Common myeloid progenitor, CD34-positive (primary cell): ENCODE results near the gene XPNPEP3.

Source experiments
- CTCF ChIA-PET: fragments of 350-600 bp; sonication (Branson Sonifier 250); formaldehyde crosslinking; loops from one replicate; lab custom pipeline; 2021; ENCODE audit warnings: antibody characterized with exemption; lab: Charles Lee
- POLR2A ChIA-PET: fragments of 350-600 bp; sonication (Branson Sonifier 250); formaldehyde crosslinking; loops from one replicate; lab custom pipeline; 2021; ENCODE audit warnings: antibody characterized with exemption; lab: Charles Lee
- DNase-seq, 3 donors: peaks; one replicate each; pipeline versions ENCODE4 v3.0.0 to v3.0.0-alpha.2; 2013
- H3K27ac ChIP-seq, 2 experiments: 1 replicate in 1 of 2; 2 replicates in 1 of 2; pipeline ENCODE4 v1.7.0; 2013; ENCODE audit warnings: inconsistent platforms in 2 of 2, low read length in 2 of 2, mild to moderate bottlenecking in 2 of 2, low read depth in 1 of 2, moderate library complexity in 1 of 2; ENCODE audit not compliant: severe bottlenecking in 2 of 2, insufficient read depth in 1 of 2, poor library complexity in 1 of 2
- H3K27me3 ChIP-seq, 5 experiments: replicated peaks in 2 of 5; 1 replicate in 3 of 5; 2 replicates in 2 of 5; pipeline versions ENCODE4 v1.6.1 to v1.7.0; 2013; ENCODE audit warnings: low read length in 4 of 5, mild to moderate bottlenecking in 2 of 5, moderate library complexity in 2 of 5, inconsistent platforms in 1 of 5; ENCODE audit not compliant: insufficient read depth in 5 of 5, control insufficient read depth in 4 of 5
- H3K36me3 ChIP-seq, 4 experiments: 1 replicate in 2 of 4; 2 replicates in 2 of 4; pipeline versions ENCODE4 v1.6.1 to v1.7.0; 2013; ENCODE audit warnings: low read length in 3 of 4, control low read depth in 1 of 4, mild to moderate bottlenecking in 1 of 4; ENCODE audit not compliant: control insufficient read depth in 4 of 4, insufficient read depth in 4 of 4
- H3K4me1 ChIP-seq, 4 experiments: 1 replicate in 3 of 4; 2 replicates in 1 of 4; pipeline versions ENCODE4 v1.6.1 to v1.7.1; 2013; ENCODE audit warnings: low read length in 3 of 4, mild to moderate bottlenecking in 3 of 4, control low read depth in 1 of 4, inconsistent platforms in 1 of 4, moderate library complexity in 1 of 4; ENCODE audit not compliant: control insufficient read depth in 4 of 4, insufficient read depth in 4 of 4; ENCODE audit errors: control extremely low read depth in 1 of 4
- H3K4me3 ChIP-seq, 7 experiments: 1 replicate in 4 of 7; 2 replicates in 3 of 7; pipeline versions ENCODE4 v1.5.1 to v1.7.0; 2013; ENCODE audit warnings: mild to moderate bottlenecking in 7 of 7, low read length in 6 of 7, moderate library complexity in 6 of 7, inconsistent platforms in 2 of 7, low read depth in 2 of 7, control low read depth in 1 of 7; ENCODE audit not compliant: insufficient read depth in 4 of 7, control insufficient read depth in 1 of 7; ENCODE audit errors: extremely low read depth in 1 of 7
- H3K9me3 ChIP-seq, 5 experiments: 1 replicate in 4 of 5; 2 replicates in 1 of 5; pipeline versions ENCODE4 v1.6.1 to v1.7.1; 2013; ENCODE audit warnings: low read length in 4 of 5, mild to moderate bottlenecking in 2 of 5, inconsistent platforms in 1 of 5, low read depth in 1 of 5, moderate library complexity in 1 of 5; ENCODE audit not compliant: control insufficient read depth in 4 of 5, insufficient read depth in 2 of 5; ENCODE audit errors: control extremely low read depth in 1 of 5
- WGBS: methylation state at CpG from one replicate; pipeline ENCODE4 v1.1.5; 2013; ENCODE audit not compliant: insufficient coverage; 5-methylcytosine and 5-hydroxymethylcytosine counted together

The XPNPEP3 gene

DNA sequence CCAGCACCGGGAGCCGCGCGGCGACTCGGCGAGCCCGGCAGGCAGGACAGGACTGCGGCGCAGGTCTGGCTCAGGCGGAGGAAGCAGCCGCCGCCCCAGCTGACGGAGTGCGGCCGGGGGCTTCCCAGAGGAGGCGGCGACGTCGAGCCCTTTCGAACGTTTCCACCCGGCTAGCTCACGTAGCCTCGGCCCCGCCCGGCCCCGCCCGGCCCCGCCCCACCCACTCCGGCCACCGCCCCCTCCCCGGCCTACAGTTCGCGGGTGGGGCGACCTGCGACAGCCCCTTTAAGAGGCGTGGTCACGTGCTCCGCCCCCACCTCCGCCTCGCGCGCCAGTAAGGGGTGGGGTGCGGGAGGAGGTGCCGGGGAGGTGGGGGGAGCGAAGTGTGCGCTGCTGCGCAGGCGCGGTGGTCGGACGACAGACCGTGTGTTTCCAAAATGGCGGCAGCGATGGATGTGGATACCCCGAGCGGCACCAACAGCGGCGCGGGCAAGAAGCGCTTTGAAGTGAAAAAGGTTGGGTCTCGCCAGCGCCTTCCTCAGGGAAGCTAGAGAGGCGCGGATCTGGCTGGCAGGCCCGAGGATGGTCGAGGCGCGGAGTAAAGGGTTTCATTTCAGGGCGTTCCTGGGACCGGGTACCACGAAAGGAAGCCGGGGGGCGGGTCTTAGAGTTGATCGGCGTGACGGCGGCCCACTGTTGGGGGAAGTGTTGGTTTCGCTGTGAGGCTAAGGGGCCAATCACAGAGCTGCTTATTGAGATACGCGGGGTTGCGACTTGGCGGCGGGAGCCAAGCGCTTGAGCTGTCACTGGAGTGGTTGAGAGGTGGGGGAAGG, 94.2 kb downstream of the XPNPEP3 start, which contains the start of gene RBX1:
RBX1 (plus strand) TSS at position 417 of the 833 bp plus-strand sequence; CDS start at position 438, 21 bp downstream.
- Histone ChIP-seq H3K9me3 (no peaks in the 10 kb centered on the region), H3K36me3 (peaks cover 2 to 23% (median 7%) of the 10 kb centered on the region in 4 experiments), H3K27me3 (no peaks in the 10 kb centered on the region), H3K4me1 (peaks cover 8 to 30% (median 14%) of the 10 kb centered on the region in 4 experiments), H3K27ac (peak within 1 kb of the TSS; percentile 79 to 92), H3K4me3 (peak within 1 kb of the TSS; percentile 81 to 97 (median 91))
- POLR2A ChIA-PET = interaction anchor here (0.6 to 2.3 kb wide), 11 partner anchors 8 to 146 kb away, joined by 3 to 27 read pairs (median 3); partner anchors contain the start of gene EP300
- DNase-seq = peak; percentile 98 to 99 (median 99)
- under 1% methylated on average over 49 of the region's 86 CpGs for WGBS
- CTCF ChIA-PET = interaction anchor here (1.0 to 2.8 kb wide), 3 partner anchors 16 to 142 kb away, joined by 3 to 18 read pairs (median 11); partner anchors contain the start of gene EP300

DNA sequence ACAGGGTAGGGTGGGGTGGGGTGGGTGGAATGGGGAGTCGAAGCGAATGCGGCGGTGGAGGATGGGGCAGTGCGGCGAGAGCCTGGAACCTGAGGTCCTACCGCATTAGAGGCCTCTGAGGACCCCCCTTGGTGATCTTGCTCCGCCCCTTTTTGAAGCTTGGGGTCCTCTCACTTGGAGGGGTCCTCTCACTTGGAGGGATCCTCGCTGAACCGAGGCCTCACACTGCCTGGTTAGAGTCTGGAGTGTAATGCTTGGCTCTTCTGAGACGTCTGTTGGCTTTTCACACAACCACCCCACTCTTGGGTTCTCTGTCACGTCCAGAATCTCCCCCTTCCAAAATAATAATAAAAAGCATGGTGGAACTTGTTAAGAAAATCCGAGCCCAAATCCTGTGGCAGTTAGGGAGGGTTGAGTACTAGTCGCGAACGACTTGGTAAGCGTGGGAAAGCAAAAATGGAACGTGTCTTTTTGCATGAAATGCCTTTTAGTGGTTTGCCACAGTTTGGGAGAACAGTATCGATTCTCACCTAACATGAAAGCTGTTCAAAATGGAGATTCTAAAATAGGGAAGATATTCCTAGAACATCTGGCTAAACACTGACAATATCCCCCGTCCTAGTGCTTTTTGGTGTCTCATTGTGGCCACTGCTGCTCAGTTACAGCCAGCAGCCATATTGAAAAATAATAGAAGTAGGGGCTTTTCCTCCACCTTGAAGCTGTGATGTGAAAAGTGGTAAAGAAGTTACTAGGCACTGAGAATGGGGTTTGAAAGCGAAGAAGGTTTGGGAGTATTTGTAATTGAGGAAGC, 95.1 kb downstream of the XPNPEP3 start:
- WGBS = 3% methylated on average over 13 of the region's 21 CpGs
- Histone ChIP-seq H3K9me3 (no peaks in the 10 kb centered on the region), H3K4me1 (peaks cover 8 to 30% (median 14%) of the 10 kb centered on the region in 4 experiments), H3K27ac (peak overlapping the region; percentile 79 to 92), H3K27me3 (no peaks in the 10 kb centered on the region), H3K4me3 (peak overlapping the region; percentile 63 to 97 (median 89)), H3K36me3 (peaks cover 2 to 27% (median 10%) of the 10 kb centered on the region in 4 experiments)
- DNase-seq = peak in 1 of 3 donors; percentile 51
- POLR2A ChIA-PET = interaction anchor here (0.6 to 2.3 kb wide), 9 partner anchors 9 to 207 kb away, joined by 3 to 27 read pairs (median 4); partner anchors contain the start of gene EP300
- CTCF ChIA-PET = interaction anchor here (1.0 to 2.8 kb wide), 3 partner anchors 15 to 141 kb away, joined by 3 to 18 read pairs (median 11); partner anchors contain the start of gene EP300

GRCh38 chr22:40953471-40953870, 96.5 kb downstream of the XPNPEP3 start:
- 88% methylated on average over 2 of the region's 2 CpGs for WGBS
- peak in 1 of 3 donors; percentile 6 for DNase-seq
- H3K36me3 ChIP-seq = peaks cover 2 to 38% (median 15%) of the 10 kb centered on the region in 4 experiments
- ChIA-PET POLR2A (interaction anchor here (0.6 kb wide), 1 partner anchor 133 kb away, joined by 3 read pairs; no protein-coding TSS in a partner anchor), CTCF (interaction anchor here (1.1 kb wide), 1 partner anchor 13 kb away, joined by 3 read pairs; no protein-coding TSS in a partner anchor)
- no peak overlapping the region for H3K4me3 ChIP-seq
- no peaks in the 10 kb centered on the region for H3K27me3 ChIP-seq
- H3K4me1 ChIP-seq = peaks cover 8 to 30% (median 14%) of the 10 kb centered on the region in 4 experiments
- H3K27ac ChIP-seq = peak overlapping the region in 1 of 2 experiments; percentile 8
- H3K9me3 ChIP-seq = no peaks in the 10 kb centered on the region

- WGBS = 100% methylated on average over 1 of the region's 4 CpGs
- peaks cover 8 to 30% (median 14%) of the 10 kb centered on the region in 4 experiments for H3K4me1 ChIP-seq
- H3K36me3 ChIP-seq = peaks cover 2 to 42% (median 16%) of the 10 kb centered on the region in 4 experiments
- ChIA-PET CTCF (no interaction called here), POLR2A (interaction anchor here (1.1 kb wide), 1 partner anchor 68 kb away, joined by 3 read pairs; no protein-coding TSS in a partner anchor)
- DNase-seq = no peak
- H3K9me3 ChIP-seq = no peaks in the 10 kb centered on the region
- H3K27ac ChIP-seq = no peak overlapping the region
- H3K4me3 ChIP-seq = no peak overlapping the region
- no peaks in the 10 kb centered on the region for H3K27me3 ChIP-seq
Measured at GRCh38 chr22:40954113-40954512, 97.2 kb downstream of the XPNPEP3 start.

DNA sequence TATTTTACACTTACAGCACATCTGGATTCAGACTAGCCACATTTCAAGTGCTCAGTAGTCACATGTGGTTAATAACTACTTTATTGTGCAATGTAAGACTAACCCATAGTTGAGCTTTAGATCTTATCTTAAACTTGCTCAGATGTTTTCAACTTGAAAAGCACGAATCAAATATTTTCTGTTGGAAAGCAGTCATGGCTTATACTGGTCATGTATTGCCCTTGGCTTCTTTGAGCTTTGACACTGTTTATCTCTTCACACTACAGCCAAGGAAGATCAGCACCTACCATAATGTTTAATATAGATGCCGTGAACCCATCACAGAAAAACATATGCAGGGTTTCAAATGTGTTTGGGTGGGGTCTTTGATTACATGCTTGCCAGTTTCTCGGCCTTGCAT, 98.6 kb downstream of the XPNPEP3 start:
- 70% methylated on average over 1 of the region's 3 CpGs for WGBS
- Histone ChIP-seq H3K4me3 (no peak overlapping the region), H3K36me3 (peaks cover 2 to 45% (median 23%) of the 10 kb centered on the region in 4 experiments), H3K4me1 (peaks cover 8 to 22% (median 10%) of the 10 kb centered on the region in 4 experiments), H3K9me3 (no peaks in the 10 kb centered on the region), H3K27ac (peak overlapping the region in 1 of 2 experiments; percentile 64), H3K27me3 (no peaks in the 10 kb centered on the region)
- ChIA-PET POLR2A (no interaction called here), CTCF (no interaction called here)
- DNase-seq = peak; percentile 22 to 71 (median 50)

GRCh38 chr22:40957601-40958000, 100.7 kb downstream of the XPNPEP3 start:
- Histone ChIP-seq H3K9me3 (no peaks in the 10 kb centered on the region), H3K27ac (no peak overlapping the region), H3K27me3 (no peaks in the 10 kb centered on the region), H3K4me1 (peaks cover 2 to 11% (median 7%) of the 10 kb centered on the region in 4 experiments), H3K4me3 (no peak overlapping the region), H3K36me3 (peaks cover 2 to 53% (median 31%) of the 10 kb centered on the region in 4 experiments)
- no peak for DNase-seq
- POLR2A ChIA-PET = interaction anchor here (0.7 to 0.8 kb wide), 2 partner anchors 64 to 747 kb away, joined by 3 to 5 read pairs; no protein-coding TSS in a partner anchor
- CTCF ChIA-PET = no interaction called here
- WGBS = 90% methylated on average over 4 of the region's 7 CpGs
